ENCODE measurements around the gene TMED9. TPM values are rescaled to one million over a fixed set of nuclear protein-coding genes. Genes with fewer than 3 reads are reported as not detected.

Gene TMED9
- total and polyA plus RNA-seq, 10 of the 15 experiments (the other 5 are each of a cell fraction or from before 2014, with no cell fraction given): 35.7 to 144 (median 105) TPM

- TF ChIP-seq, protein P1, sequence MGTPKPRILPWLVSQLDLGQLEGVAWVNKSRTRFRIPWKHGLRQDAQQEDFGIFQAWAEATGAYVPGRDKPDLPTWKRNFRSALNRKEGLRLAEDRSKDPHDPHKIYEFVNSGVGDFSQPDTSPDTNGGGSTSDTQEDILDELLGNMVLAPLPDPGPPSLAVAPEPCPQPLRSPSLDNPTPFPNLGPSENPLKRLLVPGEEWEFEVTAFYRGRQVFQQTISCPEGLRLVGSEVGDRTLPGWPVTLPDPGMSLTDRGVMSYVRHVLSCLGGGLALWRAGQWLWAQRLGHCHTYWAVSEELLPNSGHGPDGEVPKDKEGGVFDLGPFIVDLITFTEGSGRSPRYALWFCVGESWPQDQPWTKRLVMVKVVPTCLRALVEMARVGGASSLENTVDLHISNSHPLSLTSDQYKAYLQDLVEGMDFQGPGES (IDR thresholded peaks at IDR 0.05): 0 out of 2 replicates have a peak, but pooled peaks have one; percentile 30
- TF ChIP-seq, protein P2, sequence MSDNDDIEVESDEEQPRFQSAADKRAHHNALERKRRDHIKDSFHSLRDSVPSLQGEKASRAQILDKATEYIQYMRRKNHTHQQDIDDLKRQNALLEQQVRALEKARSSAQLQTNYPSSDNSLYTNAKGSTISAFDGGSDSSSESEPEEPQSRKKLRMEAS (IDR thresholded peaks at IDR 0.05; ENCODE audit: low read depth, low read length): peak; percentile 36
- TF ChIP-seq ZNF24 (IDR thresholded peaks at IDR 0.05): no peak
- TF ChIP-seq CBFB (IDR thresholded peaks at IDR 0.05; ENCODE audit: low read depth): peak; percentile 27; the same call in 1 of the 2 replicates
- peak; percentile 63; the same call in 1 of the 2 replicates for TF ChIP-seq NFYB (IDR thresholded peaks at IDR 0.05; ENCODE audit: insufficient read depth, low read depth, low read length)
- TF ChIP-seq ZNF687 (IDR thresholded peaks at IDR 0.05): peak; percentile 86
- peak; percentile 83 for TF ChIP-seq ZNF207 (IDR thresholded peaks at IDR 0.05; ENCODE audit: borderline replicate concordance)
- 0 out of 3 replicates have a peak, but pooled peaks have one; percentile 56 for TF ChIP-seq POU2F2 (IDR thresholded peaks at IDR 0.05; ENCODE audit: borderline replicate concordance, low read depth, low read length)
- 0 out of 2 replicates have a peak, but pooled peaks have one; percentile 21 for TF ChIP-seq NBN (IDR thresholded peaks at IDR 0.05)
- TF ChIP-seq TCF12 (IDR thresholded peaks at IDR 0.05; ENCODE audit: low read depth, low read length): peak; percentile 21; the same call in 1 of the 2 replicates
- TF ChIP-seq TAF1 (IDR thresholded peaks at IDR 0.05; ENCODE audit: borderline replicate concordance, low read depth, low read length): peak; percentile 94
- peak; percentile 14; the same call in 1 of the 2 replicates for TF ChIP-seq SPI1 (IDR thresholded peaks at IDR 0.05; ENCODE audit: borderline replicate concordance, insufficient read depth, low read depth, low read length)
- TF ChIP-seq NRF1 (conservative IDR thresholded peaks at IDR 0.05; ENCODE audit: low read depth, low read length): peak; percentile 86
- TF ChIP-seq NR2F1 (conservative IDR thresholded peaks at IDR 0.05): 0 out of 2 replicates have a peak, but pooled peaks have one; percentile 16
- no peak for TF ChIP-seq IRF4 (IDR thresholded peaks at IDR 0.05; ENCODE audit: low read depth, low read length)
- TF ChIP-seq PAX5 (IDR thresholded peaks at IDR 0.05; ENCODE audit: borderline replicate concordance, low read depth, low read length): peak; percentile 34; the same call in 1 of the 2 replicates
- peak; percentile 77 to 90 for TF ChIP-seq BHLHE40 (IDR thresholded peaks at IDR 0.05; ENCODE audit: borderline replicate concordance in 1 of 2, low read depth in 2 of 2, low read length in 1 of 2)
- peak; percentile 98 for TF ChIP-seq POLR2A (IDR thresholded peaks at IDR 0.05; ENCODE audit: low read depth, low read length)
- TF ChIP-seq POLR2AphosphoS5 (IDR thresholded peaks at IDR 0.05; ENCODE audit: low read length): peak; percentile 95
- no peak for TF ChIP-seq CBX5 (IDR thresholded peaks at IDR 0.05; ENCODE audit: low read depth)
- peak; percentile 24 for TF ChIP-seq KLF5 (IDR thresholded peaks at IDR 0.05; ENCODE audit: partially characterized antibody)
- 0 out of 2 replicates have a peak, but pooled peaks have one; percentile 47 for TF ChIP-seq ZBTB11 (CRISPR knock-in tag; IDR thresholded peaks at IDR 0.05)
These were observed at the start of gene TMED9 (continued) for GRCh38 chr5:177592010-177592834.
